HCT116 (cell line): ENCODE measurements around the gene CENPU. TPM values are rescaled to one million over a fixed set of nuclear protein-coding genes. Genes with fewer than 3 reads are reported as not detected.

Source experiments
- ATAC-seq: fragments of 200-7000 bp; cut with Tn5 transposase; 2 replicates; pipeline ENCODE4 v1.9.1; 2020; ENCODE audit warnings: mild to moderate bottlenecking, moderate library complexity
- BruUV-seq: library from RNA; stranded (reverse); fragments of 400-500 nt; replicated peaks from 2 replicates; lab custom pipeline; 2021; lab: Mats Ljungman, UMichigan
- CTCF ChIA-PET: fragments of 300-600 bp; sonication (Branson Sonifier 250); formaldehyde crosslinking; loops from one replicate; lab custom pipeline; 2021; ENCODE audit warnings: antibody characterized with exemption; lab: Charles Lee
- POLR2A ChIA-PET: fragments of 300-600, 350-600 bp; sonication (Branson Sonifier 250); formaldehyde crosslinking; loops from one replicate; lab custom pipeline; 2021; ENCODE audit warnings: antibody characterized with exemption; lab: Charles Lee
- RAD21 ChIA-PET, 2 experiments: fragments of 300-600 bp; sonication (Branson Sonifier 250); formaldehyde crosslinking; loops; one replicate each; lab custom pipeline; 2023; ENCODE audit warnings: low total read pairs in 2 of 2; ENCODE audit not compliant: uncharacterized antibody in 2 of 2, unreplicated experiment in 2 of 2, low non-redundant PET in 1 of 2; lab: Charles Lee
- DNase-seq: peaks from one replicate; pipeline ENCODE4 v3.0.0-alpha.2; 2010; ENCODE audit warnings: low read depth, low spot score
- H2AFZ ChIP-seq: fragments of 200-600 bp; shearing (Covaris generic), sonication (generic); 2 replicates; pipeline ENCODE4 v1.6.1; 2017; ENCODE audit warnings: low read depth, mixed run types, mixed read lengths, antibody characterized with exemption, low read length; ENCODE audit not compliant: poor library complexity, severe bottlenecking
- H3K27ac ChIP-seq: 2 replicates; pipeline ENCODE4 v1.5.1; 2012; ENCODE audit warnings: low read depth, low read length
- H3K27me3 ChIP-seq: fragments of 200-600 bp; sonication (generic); 2 replicates; pipeline ENCODE4 v1.6.1; 2016; ENCODE audit warnings: mixed run types, low read length, mixed read lengths; ENCODE audit not compliant: insufficient read depth
- H3K36me3 ChIP-seq, 2 experiments: fragments of 200-500 bp in 1 of 2; fragments of 200-600 bp in 1 of 2; sonication (Bioruptor generic) in 1 of 2; sonication (generic) in 1 of 2; 2 replicates each; pipeline versions ENCODE4 v1.5.1 to v1.6.1; 2014 to 2016; ENCODE audit warnings: low read length in 2 of 2, inconsistent platforms in 1 of 2, mixed read lengths in 1 of 2, mixed run types in 1 of 2; ENCODE audit not compliant: insufficient read depth in 2 of 2, control insufficient read depth in 1 of 2
- H3K4me1 ChIP-seq, 2 experiments: fragments of 200-600 bp in 1 of 2; sonication (generic) in 1 of 2; 2 replicates each; pipeline versions ENCODE4 v1.5.1 to v1.6.1; 2012 to 2017; ENCODE audit warnings: low read length in 2 of 2, inconsistent platforms in 1 of 2, mild to moderate bottlenecking in 1 of 2, mixed read lengths in 1 of 2, mixed run types in 1 of 2, moderate library complexity in 1 of 2; ENCODE audit not compliant: insufficient read depth in 2 of 2, control insufficient read depth in 1 of 2
- H3K4me2 ChIP-seq: fragments of 200-600 bp; sonication (generic); 2 replicates; pipeline ENCODE4 v1.6.1; 2017; ENCODE audit warnings: mixed run types, low read length, mixed read lengths
- H3K4me3 ChIP-seq, 2 experiments: fragments of 200-600 bp in 1 of 2; sonication (generic) in 1 of 2; replicated peaks in 1 of 2; 2 replicates each; pipeline ENCODE4 v1.5.1; 2011 to 2016; ENCODE audit warnings: low read length in 2 of 2, control low read depth in 1 of 2, low read depth in 1 of 2, mild to moderate bottlenecking in 1 of 2, mixed read lengths in 1 of 2, mixed run types in 1 of 2
- H3K79me2 ChIP-seq: fragments of 200-600 bp; sonication (generic); 2 replicates; pipeline ENCODE4 v1.6.1; 2017; ENCODE audit warnings: mild to moderate bottlenecking, mixed run types, low read length, moderate library complexity, mixed read lengths; ENCODE audit not compliant: insufficient read depth
- H3K9ac ChIP-seq: fragments of 200-600 bp; sonication (generic); 2 replicates; pipeline ENCODE4 v1.6.1; 2016; ENCODE audit warnings: low read length, mixed read lengths
- H3K9me2 ChIP-seq: fragments of 200-600 bp; sonication (generic), shearing (Covaris generic); 2 replicates; pipeline ENCODE4 v1.6.1; 2017; ENCODE audit warnings: mixed run types, mild to moderate bottlenecking, moderate library complexity; ENCODE audit not compliant: insufficient read depth
- H3K9me3 ChIP-seq, 2 experiments: fragments of 200-500 bp in 1 of 2; fragments of 200-600 bp in 1 of 2; sonication (Bioruptor generic) in 1 of 2; sonication (generic) in 1 of 2; 2 replicates each; pipeline ENCODE4 v1.6.1; 2014 to 2017; ENCODE audit warnings: low read length in 2 of 2, mixed read lengths in 2 of 2, inconsistent platforms in 1 of 2, low read depth in 1 of 2, mild to moderate bottlenecking in 1 of 2, mixed run types in 1 of 2, moderate library complexity in 1 of 2; ENCODE audit not compliant: control insufficient read depth in 1 of 2, insufficient read depth in 1 of 2
- H4K20me1 ChIP-seq: fragments of 200-600 bp; sonication (generic), shearing (Covaris generic); 2 replicates; pipeline ENCODE4 v1.6.1; 2017; ENCODE audit warnings: mixed run types, mild to moderate bottlenecking, moderate library complexity; ENCODE audit not compliant: insufficient read depth
- CEBPB ChIP-seq: IDR thresholded peaks from 2 replicates; pipeline ENCODE4 v1.6.1; 2012; ENCODE audit warnings: low read depth
- EGR1 ChIP-seq: IDR thresholded peaks from 2 replicates; pipeline ENCODE4 v1.6.1; 2012; ENCODE audit warnings: low read depth
- EZH2 ChIP-seq: fragments of 200-600 bp; sonication (generic); IDR thresholded peaks from 2 replicates; pipeline ENCODE4 v1.6.1; 2017; ENCODE audit warnings: antibody characterized with exemption, mixed run types
- EZH2phosphoT487 ChIP-seq: fragments of 200-600 bp; IDR thresholded peaks from 2 replicates; pipeline ENCODE4 v1.6.1; 2018; ENCODE audit warnings: antibody characterized with exemption, borderline replicate concordance
- JUND ChIP-seq: IDR thresholded peaks from 2 replicates; pipeline ENCODE4 v1.6.1; 2012
- POLR2A ChIP-seq: IDR thresholded peaks from 2 replicates; pipeline ENCODE4 v1.7.0; 2011; ENCODE audit warnings: borderline replicate concordance; ENCODE audit not compliant: insufficient read depth, insufficient read length; ENCODE audit errors: extremely low read depth
- RAD21 ChIP-seq: IDR thresholded peaks from 2 replicates; pipeline ENCODE4 v1.6.1; 2012; ENCODE audit warnings: low read depth, mild to moderate bottlenecking
- REST ChIP-seq: IDR thresholded peaks from 2 replicates; pipeline ENCODE4 v1.6.1; 2012; ENCODE audit warnings: low read depth
- SIN3A ChIP-seq: IDR thresholded peaks from 2 replicates; pipeline ENCODE4 v1.6.1; 2012; ENCODE audit warnings: low read depth
- SP1 ChIP-seq: IDR thresholded peaks from 2 replicates; pipeline ENCODE4 v1.6.1; 2012; ENCODE audit warnings: low read depth
- TCF7L2 ChIP-seq: IDR thresholded peaks from 2 replicates; pipeline ENCODE4 v1.7.0; 2011; ENCODE audit warnings: borderline replicate concordance, inconsistent platforms; ENCODE audit not compliant: insufficient read depth, insufficient read length; ENCODE audit errors: extremely low read depth
- YY1 ChIP-seq: IDR thresholded peaks from 2 replicates; pipeline ENCODE4 v1.6.1; 2011; ENCODE audit warnings: low read length, low read depth, moderate library complexity, mild to moderate bottlenecking; ENCODE audit not compliant: insufficient replicate concordance; ENCODE audit errors: extremely low read depth
- ZFX ChIP-seq: fragments of 450-650 bp; IDR thresholded peaks from 2 replicates; pipeline ENCODE4 v1.6.1; 2017
- ZNF274 ChIP-seq: fragments of 200-500 bp; sonication (Bioruptor generic); IDR thresholded peaks from 2 replicates; pipeline ENCODE4 v1.6.1; 2014; ENCODE audit warnings: mild to moderate bottlenecking, low read depth, low read length, inconsistent platforms
- intact Hi-C: fragments of 100-400 bp; cut with micrococcal nuclease; formaldehyde crosslinking; loops from 2 replicates; pipeline ENCODE4 v1.10.0; 2022
- total RNA-seq: library from RNA; stranded (reverse); gene quantifications from one replicate; pipeline ENCODE4 v1.2.1, GENCODE V29; 2021; ENCODE audit not compliant: unreplicated experiment
- TF ChIP-seq, protein P1 (sequence below): IDR thresholded peaks from 2 replicates; pipeline ENCODE4 v1.6.1; 2011; ENCODE audit warnings: mild to moderate bottlenecking, low read length, moderate library complexity; ENCODE audit not compliant: insufficient replicate concordance; ENCODE audit errors: extremely low read depth
- TF ChIP-seq, protein P2 (sequence below): IDR thresholded peaks from 2 replicates; pipeline ENCODE4 v1.6.1; 2012
- TF ChIP-seq, protein P3 (sequence below), 3 experiments: fragments of 200-600 bp in 1 of 3; sonication (generic) in 1 of 3; IDR thresholded peaks in 2 of 3; conservative IDR thresholded peaks in 1 of 3; 2 replicates each; pipeline ENCODE4 v1.5.1; 2012 to 2017; ENCODE audit warnings: low read depth in 2 of 3, low read length in 2 of 3, antibody characterized with exemption in 1 of 3, borderline replicate concordance in 1 of 3, control low read depth in 1 of 3, mild to moderate bottlenecking in 1 of 3, mixed read lengths in 1 of 3, mixed run types in 1 of 3, moderate library complexity in 1 of 3; ENCODE audit not compliant: insufficient read depth in 1 of 3

Gene CENPU
- total RNA-seq, 1 experiment from 2014 or later, result 28.2 TPM

DNA sequence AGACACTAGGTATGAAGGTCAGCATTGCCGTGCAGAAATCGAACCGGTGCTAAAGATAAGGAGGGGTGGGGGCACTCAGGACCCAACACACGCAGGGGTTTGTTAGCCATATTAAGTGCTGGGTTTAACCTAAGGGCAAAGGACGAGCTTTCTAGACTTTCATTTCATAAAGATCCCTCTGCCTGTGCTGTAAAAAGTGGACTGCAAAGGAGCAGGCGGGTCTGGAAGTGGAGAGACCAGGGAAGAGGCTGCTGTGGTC lies 85.9 kb downstream of the CENPU start (continued):
- TF ChIP-seq REST (no peak), SP1 (no peak), RAD21 (no peak), POLR2A (no peak), ZNF274 (no peak), TCF7L2 (no peak)

GRCh38 chr4:184647266-184648053 lies 86.4 kb downstream of the CENPU start:
- intact Hi-C loops, result loop anchor here (2.0 kb wide), 1 partner anchor 379 kb away; no protein-coding TSS in a partner anchor
- ChIA-PET RAD21 (no interaction called here), POLR2A (interaction anchor here (1.0 kb wide), 1 partner anchor 87 kb away, joined by 3 read pairs; the partner anchor contains the start of gene CENPU), CTCF (no interaction called here)
- Histone ChIP-seq H3K9me3 (no peaks in the 10 kb centered on the region), H3K27ac (no peak overlapping the region), H3K27me3 (no peaks in the 10 kb centered on the region), H3K4me2 (peak overlapping the region; percentile 75), H3K4me1 (peaks cover 3 to 14% of the 10 kb centered on the region in 2 experiments; a peak in 2 of 4 replicates), H3K36me3 (no peaks in the 10 kb centered on the region), H3K9ac (no peak overlapping the region), H3K79me2 (peaks cover 35% of the 10 kb centered on the region), H3K4me3 (peak overlapping the region in 1 of 2 experiments; percentile 65; a peak in 1 of 4 replicates), H3K9me2 (no peaks in the 10 kb centered on the region), H2AFZ (no peak overlapping the region), H4K20me1 (no peaks in the 10 kb centered on the region)
- ATAC-seq (no peak), DNase-seq (no peak)
- TSS peak; percentile 42 for BruUV-seq
- TF ChIP-seq ZFX (no peak), EZH2 (no peak), TCF7L2 (no peak), YY1 (no peak), EZH2phosphoT487 (no peak), SIN3A (no peak), CEBPB (no peak), EGR1 (no peak), JUND (no peak), RAD21 (no peak)
- TF ChIP-seq, protein P1, sequence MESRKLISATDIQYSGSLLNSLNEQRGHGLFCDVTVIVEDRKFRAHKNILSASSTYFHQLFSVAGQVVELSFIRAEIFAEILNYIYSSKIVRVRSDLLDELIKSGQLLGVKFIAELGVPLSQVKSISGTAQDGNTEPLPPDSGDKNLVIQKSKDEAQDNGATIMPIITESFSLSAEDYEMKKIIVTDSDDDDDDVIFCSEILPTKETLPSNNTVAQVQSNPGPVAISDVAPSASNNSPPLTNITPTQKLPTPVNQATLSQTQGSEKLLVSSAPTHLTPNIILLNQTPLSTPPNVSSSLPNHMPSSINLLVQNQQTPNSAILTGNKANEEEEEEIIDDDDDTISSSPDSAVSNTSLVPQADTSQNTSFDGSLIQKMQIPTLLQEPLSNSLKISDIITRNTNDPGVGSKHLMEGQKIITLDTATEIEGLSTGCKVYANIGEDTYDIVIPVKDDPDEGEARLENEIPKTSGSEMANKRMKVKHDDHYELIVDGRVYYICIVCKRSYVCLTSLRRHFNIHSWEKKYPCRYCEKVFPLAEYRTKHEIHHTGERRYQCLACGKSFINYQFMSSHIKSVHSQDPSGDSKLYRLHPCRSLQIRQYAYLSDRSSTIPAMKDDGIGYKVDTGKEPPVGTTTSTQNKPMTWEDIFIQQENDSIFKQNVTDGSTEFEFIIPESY, result no peak
- TF ChIP-seq, protein P2, sequence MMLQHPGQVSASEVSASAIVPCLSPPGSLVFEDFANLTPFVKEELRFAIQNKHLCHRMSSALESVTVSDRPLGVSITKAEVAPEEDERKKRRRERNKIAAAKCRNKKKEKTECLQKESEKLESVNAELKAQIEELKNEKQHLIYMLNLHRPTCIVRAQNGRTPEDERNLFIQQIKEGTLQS, result no peak
- TF ChIP-seq, protein P3, sequence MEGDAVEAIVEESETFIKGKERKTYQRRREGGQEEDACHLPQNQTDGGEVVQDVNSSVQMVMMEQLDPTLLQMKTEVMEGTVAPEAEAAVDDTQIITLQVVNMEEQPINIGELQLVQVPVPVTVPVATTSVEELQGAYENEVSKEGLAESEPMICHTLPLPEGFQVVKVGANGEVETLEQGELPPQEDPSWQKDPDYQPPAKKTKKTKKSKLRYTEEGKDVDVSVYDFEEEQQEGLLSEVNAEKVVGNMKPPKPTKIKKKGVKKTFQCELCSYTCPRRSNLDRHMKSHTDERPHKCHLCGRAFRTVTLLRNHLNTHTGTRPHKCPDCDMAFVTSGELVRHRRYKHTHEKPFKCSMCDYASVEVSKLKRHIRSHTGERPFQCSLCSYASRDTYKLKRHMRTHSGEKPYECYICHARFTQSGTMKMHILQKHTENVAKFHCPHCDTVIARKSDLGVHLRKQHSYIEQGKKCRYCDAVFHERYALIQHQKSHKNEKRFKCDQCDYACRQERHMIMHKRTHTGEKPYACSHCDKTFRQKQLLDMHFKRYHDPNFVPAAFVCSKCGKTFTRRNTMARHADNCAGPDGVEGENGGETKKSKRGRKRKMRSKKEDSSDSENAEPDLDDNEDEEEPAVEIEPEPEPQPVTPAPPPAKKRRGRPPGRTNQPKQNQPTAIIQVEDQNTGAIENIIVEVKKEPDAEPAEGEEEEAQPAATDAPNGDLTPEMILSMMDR (IDR thresholded peaks at IDR 0.05 in 2 of 3, conservative IDR thresholded peaks at IDR 0.05 in 1 of 3; ENCODE audit: borderline replicate concordance in 1 of 3, insufficient read depth in 1 of 3, low read depth in 2 of 3, low read length in 2 of 3), result no peak
